Epithelial cell of proximal tubule (primary cell): ENCODE measurements around the gene CLPSL2. TPM values are rescaled to one million over a fixed set of nuclear protein-coding genes. Genes with fewer than 3 reads are reported as not detected.
A peak's percentile ranks its signal among the peaks of the same experiment; 100 is the strongest.

Source experiments
- DNase-seq: peaks from one replicate; pipeline ENCODE4 v3.0.0-alpha.2; 2011; ENCODE audit warnings: low read depth
- H3K4me3 ChIP-seq: 2 replicates; pipeline ENCODE4 v1.5.1; 2011; ENCODE audit warnings: low read depth, mild to moderate bottlenecking, low read length
- CTCF ChIP-seq: conservative IDR thresholded peaks from 2 replicates; pipeline ENCODE4 v1.5.1; 2012; ENCODE audit warnings: low read depth, mild to moderate bottlenecking, low read length
- total RNA-seq: library from RNA; depleted of rRNA; stranded (reverse); fragments of >200 nt; gene quantifications from 2 replicates; pipeline ENCODE4 v1.2.3, GENCODE V29; 2015

Gene CLPSL2
- total RNA-seq, 1 donor from 2014 or later = not detected

DNA sequence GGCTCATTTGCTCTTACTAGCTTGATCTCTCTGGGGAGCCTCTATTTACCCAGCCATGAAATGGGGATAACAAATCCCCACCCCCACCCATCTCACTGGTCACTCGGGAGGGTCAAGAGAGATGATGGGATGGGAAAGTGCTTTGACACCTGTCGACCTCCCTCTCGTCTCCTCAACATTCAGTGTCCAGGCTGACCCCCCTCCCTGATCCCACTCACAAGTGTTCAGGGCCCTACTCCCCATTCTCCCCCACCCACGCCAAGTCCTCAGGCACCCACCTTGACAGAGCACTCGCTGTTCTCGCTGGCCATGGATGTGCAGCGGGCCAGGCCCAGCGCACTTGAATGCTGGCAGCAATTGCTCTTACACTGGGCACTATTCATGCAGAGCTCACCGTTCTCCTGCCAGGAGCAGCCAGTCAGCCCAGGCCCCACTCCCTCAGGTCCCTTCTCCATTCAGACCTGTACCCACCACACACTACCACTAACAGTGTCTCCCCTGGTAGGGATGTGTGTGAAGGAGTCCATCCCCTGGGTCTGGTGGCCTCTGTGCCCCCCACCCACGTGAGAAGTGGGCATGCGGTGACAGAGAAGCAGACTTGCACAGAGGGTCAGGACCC, 19.2 kb downstream of the CLPSL2 start:
- DNase-seq = no peak
- H3K4me3 ChIP-seq = no peak overlapping the region
- TF ChIP-seq CTCF = no peak

DNA sequence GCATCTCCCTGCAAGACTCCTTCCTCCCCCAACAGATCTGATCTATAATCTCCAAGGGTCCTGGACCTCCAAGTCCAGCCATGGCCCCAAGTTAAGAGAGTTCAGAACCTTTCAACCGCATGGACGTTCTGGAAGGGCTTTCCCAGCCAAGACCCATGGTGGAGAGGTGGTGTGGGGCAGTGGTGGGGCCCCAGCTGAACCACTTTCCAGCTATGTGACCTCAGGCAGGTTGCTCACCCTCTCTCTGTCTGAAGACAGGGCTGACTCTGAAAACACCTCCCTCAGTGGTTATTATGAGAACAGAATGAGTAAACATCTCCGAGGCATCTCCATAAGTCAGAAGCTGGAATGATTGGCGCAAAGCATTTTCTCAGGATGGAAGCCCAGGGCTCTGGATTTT, 19.8 kb downstream of the CLPSL2 start:
- DNase-seq = no peak
- TF ChIP-seq CTCF = no peak
- H3K4me3 ChIP-seq = no peak overlapping the region

GRCh38 chr6:35797837-35798526, 21.6 kb downstream of the CLPSL2 start:
- DNase-seq = no peak
- H3K4me3 ChIP-seq = no peak overlapping the region
- no peak for TF ChIP-seq CTCF

GRCh38 chr6:35798706-35799105, 22.3 kb downstream of the CLPSL2 start:
- DNase-seq = no peak
- TF ChIP-seq CTCF = no peak
- H3K4me3 ChIP-seq = no peak overlapping the region

- TF ChIP-seq CTCF = no peak
- DNase-seq = no peak
Observed at GRCh38 chr6:35801148-35801547, 24.8 kb downstream of the CLPSL2 start.

DNA sequence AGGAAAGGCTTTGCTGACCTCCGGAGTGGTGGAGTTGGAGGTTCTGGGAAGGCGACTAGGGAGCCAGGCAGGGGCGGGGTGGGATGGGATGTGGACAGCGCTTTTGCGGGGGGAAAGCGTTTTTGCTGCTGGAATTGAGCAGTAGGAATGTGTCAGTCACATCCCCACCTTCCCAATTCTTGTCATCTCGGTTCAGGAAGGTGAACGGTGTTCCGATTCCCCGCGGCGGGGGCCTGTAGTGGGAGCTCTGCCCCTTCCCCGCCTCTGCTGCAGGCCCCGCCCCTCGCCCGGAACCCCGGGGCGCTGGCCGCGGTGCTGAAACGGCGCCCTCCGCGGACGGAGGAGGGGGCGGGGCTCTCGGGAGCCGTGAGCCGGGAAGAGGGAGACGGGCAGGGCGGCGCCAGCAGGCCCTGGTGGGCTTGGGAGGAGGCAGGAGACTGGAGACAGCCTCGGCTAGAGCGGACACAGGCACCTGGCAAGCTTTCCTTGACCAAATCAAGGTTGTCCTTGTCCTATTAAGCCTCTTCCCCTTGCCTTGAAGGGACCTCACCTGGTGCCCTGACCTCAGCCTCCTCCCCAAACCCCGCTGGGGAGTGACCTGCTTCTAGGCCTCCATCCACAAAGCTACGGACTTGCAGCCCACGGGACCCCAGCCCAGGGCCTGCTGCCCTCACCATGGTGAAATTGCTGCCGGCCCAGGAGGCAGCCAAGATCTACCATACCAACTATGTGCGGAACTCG, 28.8 kb downstream of the CLPSL2 start, which contains the start of gene LHFPL5:
TSS of gene LHFPL5 (plus strand) at position 357 of the 741 bp plus-strand sequence. CDS start at position 676, 319 bp downstream.
- no peak for TF ChIP-seq CTCF
- H3K4me3 ChIP-seq = peak within 1 kb of the TSS; percentile 49
- no peak for DNase-seq

More at GRCh38 chr6:35801148-35801547, 24.8 kb downstream of the CLPSL2 start:
- H3K4me3 ChIP-seq = no peak overlapping the region
